Activated CD4-positive, alpha-beta memory T cell treated with anti-CD3 and anti-CD28 coated beads for 36 hours (primary cell): ENCODE measurements around the gene CUL1. TPM values are rescaled to one million over a fixed set of nuclear protein-coding genes. Genes with fewer than 3 reads are reported as not detected.

ENCODE experiments used
- CTCF ChIA-PET: fragments of 350-600 bp; sonication (Branson Sonifier 250); formaldehyde crosslinking; loops from one replicate; lab custom pipeline; 2021; ENCODE audit warnings: antibody characterized with exemption, inconsistent platforms; lab: Charles Lee
- POLR2A ChIA-PET: fragments of 350-600 bp; sonication (Branson Sonifier 250); formaldehyde crosslinking; loops from one replicate; lab custom pipeline; 2021; ENCODE audit warnings: antibody characterized with exemption; lab: Charles Lee
- DNase-seq: peaks from one replicate; pipeline ENCODE4 v3.0.0-alpha.2; 2020
- H3K27ac Mint-ChIP-seq: one replicate; pipeline ENCODE4 v1.8.0; 2021; ENCODE audit warnings: mixed read lengths
- H3K27me3 Mint-ChIP-seq: one replicate; pipeline ENCODE4 v1.8.0; 2021; ENCODE audit warnings: mixed read lengths
- H3K36me3 Mint-ChIP-seq: one replicate; pipeline ENCODE4 v1.8.0; 2021; ENCODE audit warnings: mixed read lengths
- H3K4me1 Mint-ChIP-seq: one replicate; pipeline ENCODE4 v1.8.0; 2021; ENCODE audit warnings: low read depth, mixed read lengths
- H3K4me3 Mint-ChIP-seq: one replicate; pipeline ENCODE4 v1.8.0; 2021; ENCODE audit warnings: mild to moderate bottlenecking, mixed read lengths
- H3K9me3 Mint-ChIP-seq: one replicate; pipeline ENCODE4 v1.8.0; 2021; ENCODE audit warnings: mixed read lengths
- intact Hi-C: fragments of 100-400 bp; cut with micrococcal nuclease; formaldehyde crosslinking; loops from one replicate; pipeline ENCODE4 v1.15.1; 2023
- total RNA-seq, 2 experiments: library from RNA; stranded (reverse); gene quantifications; one replicate each; pipeline ENCODE4 v1.2.3, GENCODE V29; 2021

Gene CUL1
- total RNA-seq, 2 experiments from 2014 or later: 64.7 to 69.6 TPM

- H3K36me3 Mint-ChIP-seq: peaks cover 70% of the 10 kb centered on the region
- ChIA-PET CTCF (interaction anchor here (1.0 to 4.9 kb wide), 2 partner anchors 41 to 149 kb away, joined by 3 to 13 read pairs; no protein-coding TSS in a partner anchor), POLR2A (interaction anchor here (1.3 kb wide), 1 partner anchor 126 kb away, joined by 3 read pairs; no protein-coding TSS in a partner anchor)
- intact Hi-C loops: no loop called here
- H3K4me3 Mint-ChIP-seq: no peak overlapping the region
- no peak overlapping the region for H3K27ac Mint-ChIP-seq
- no peak for DNase-seq
- no peaks in the 10 kb centered on the region for H3K9me3 Mint-ChIP-seq
- H3K27me3 Mint-ChIP-seq: no peaks in the 10 kb centered on the region
- H3K4me1 Mint-ChIP-seq: no peaks in the 10 kb centered on the region
Observed at GRCh38 chr7:148814922-148815559, 116.3 kb downstream of the CUL1 start.

DNA sequence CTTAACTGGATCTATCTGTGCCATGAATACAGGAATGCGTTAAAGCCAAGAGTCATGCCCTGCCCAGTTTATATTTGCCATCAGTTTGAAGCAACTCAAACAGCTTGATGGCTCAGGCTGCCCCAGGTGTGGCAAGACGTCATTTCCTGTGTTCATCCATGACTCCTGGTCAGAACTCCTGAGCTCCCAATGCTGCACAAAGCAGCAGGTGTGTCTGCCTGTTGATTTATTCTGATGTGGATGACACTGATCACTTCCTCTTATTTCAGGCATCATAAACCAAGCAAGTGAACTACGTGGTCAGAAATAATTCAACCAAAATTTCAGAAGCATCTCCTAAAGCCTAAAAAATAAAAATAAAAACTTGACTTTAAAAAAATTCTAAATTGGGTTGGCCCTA lies 116.9 kb downstream of the CUL1 start:
- Mint-ChIP-seq H3K27ac (no peak overlapping the region), H3K4me1 (no peaks in the 10 kb centered on the region), H3K27me3 (no peaks in the 10 kb centered on the region), H3K4me3 (no peak overlapping the region), H3K9me3 (no peaks in the 10 kb centered on the region), H3K36me3 (peaks cover 69% of the 10 kb centered on the region)
- intact Hi-C loops: no loop called here
- DNase-seq: no peak
- POLR2A ChIA-PET: no interaction called here
- CTCF ChIA-PET: interaction anchor here (1.0 to 4.9 kb wide), 3 partner anchors 20 to 148 kb away, joined by 3 to 13 read pairs (median 5); no protein-coding TSS in a partner anchor

GRCh38 chr7:148819697-148820360 lies 121.1 kb downstream of the CUL1 start:
- Mint-ChIP-seq H3K27me3 (no peaks in the 10 kb centered on the region), H3K4me1 (no peaks in the 10 kb centered on the region), H3K36me3 (peaks cover 61% of the 10 kb centered on the region), H3K27ac (no peak overlapping the region), H3K4me3 (no peak overlapping the region), H3K9me3 (no peaks in the 10 kb centered on the region)
- CTCF ChIA-PET: interaction anchor here (0.7 to 4.9 kb wide), 3 partner anchors 64 to 186 kb away, joined by 3 to 13 read pairs (median 3); partner anchors contain the start of gene EZH2
- no peak for DNase-seq
- POLR2A ChIA-PET: no interaction called here
- intact Hi-C loops: no loop called here

DNA sequence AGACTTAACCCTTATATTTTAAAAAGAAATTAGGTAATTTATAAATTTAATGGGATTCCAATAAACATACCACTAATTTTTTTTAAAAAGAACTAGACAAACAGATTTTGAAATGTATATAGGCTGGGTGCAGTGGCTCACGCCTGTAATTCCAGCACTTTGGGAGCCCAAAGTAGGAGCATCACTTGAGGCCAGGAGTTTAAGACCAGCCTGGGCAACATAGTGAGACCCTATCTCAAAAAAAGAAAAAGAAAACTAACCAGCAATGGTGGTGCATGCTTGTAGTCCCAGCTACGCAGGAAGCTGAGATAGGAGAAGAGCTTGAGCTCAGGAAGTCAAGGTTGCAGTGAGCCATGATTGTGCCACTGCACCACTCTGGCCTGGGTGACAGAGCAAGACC lies 122.7 kb downstream of the CUL1 start:
- no peaks in the 10 kb centered on the region for H3K9me3 Mint-ChIP-seq
- no peak for DNase-seq
- H3K4me1 Mint-ChIP-seq: no peaks in the 10 kb centered on the region
- H3K27ac Mint-ChIP-seq: no peak overlapping the region
- CTCF ChIA-PET: interaction anchor here (1.1 kb wide), 2 partner anchors 35 to 246 kb away, joined by 3 read pairs; no protein-coding TSS in a partner anchor
- peaks cover 65% of the 10 kb centered on the region for H3K36me3 Mint-ChIP-seq
- no peaks in the 10 kb centered on the region for H3K27me3 Mint-ChIP-seq
- intact Hi-C loops: no loop called here
- POLR2A ChIA-PET: no interaction called here
- no peak overlapping the region for H3K4me3 Mint-ChIP-seq

DNA sequence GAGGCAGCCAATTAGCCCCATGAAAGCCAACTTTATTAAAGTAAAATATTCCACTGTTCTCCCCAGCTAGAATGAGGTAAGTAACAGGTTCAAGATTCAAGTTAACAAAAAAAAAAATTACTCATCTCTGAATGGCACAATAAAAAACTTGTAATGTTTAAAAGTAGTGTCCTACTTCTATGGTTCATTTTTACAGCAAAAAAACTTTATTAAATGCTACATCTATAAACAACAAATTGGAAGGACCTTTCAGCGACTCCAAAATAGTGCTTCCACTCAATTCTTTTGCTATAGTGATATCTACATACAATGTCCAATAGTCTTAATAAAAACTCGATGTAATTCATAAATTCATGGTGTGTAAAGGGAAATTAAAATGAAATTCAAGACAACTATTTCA lies 126.2 kb downstream of the CUL1 start:
- no peak overlapping the region for H3K27ac Mint-ChIP-seq
- intact Hi-C loops: no loop called here
- no peak overlapping the region for H3K4me3 Mint-ChIP-seq
- H3K4me1 Mint-ChIP-seq: no peaks in the 10 kb centered on the region
- no peak for DNase-seq
- H3K9me3 Mint-ChIP-seq: no peaks in the 10 kb centered on the region
- ChIA-PET POLR2A (no interaction called here), CTCF (no interaction called here)
- peaks cover 62% of the 10 kb centered on the region for H3K36me3 Mint-ChIP-seq
- H3K27me3 Mint-ChIP-seq: no peaks in the 10 kb centered on the region

DNA sequence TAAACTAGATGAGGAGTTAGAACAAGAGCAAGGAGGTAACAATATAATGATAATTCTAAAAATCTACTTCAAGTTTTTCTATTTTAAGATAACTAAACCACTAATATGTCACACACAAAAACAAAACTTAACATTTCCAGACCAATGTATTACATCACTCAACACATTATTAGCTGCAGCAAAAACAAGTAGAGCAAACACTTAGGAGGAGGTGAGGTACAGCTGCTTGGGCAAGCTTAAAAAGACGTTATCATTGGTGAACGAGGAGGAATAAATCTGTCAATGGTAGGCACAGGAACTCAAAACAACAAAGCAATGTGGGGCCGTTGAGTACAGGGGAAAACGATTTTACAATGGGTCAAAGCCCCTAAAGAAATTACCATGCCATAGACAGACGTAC lies 126.6 kb downstream of the CUL1 start:
- no peak for DNase-seq
- H3K4me1 Mint-ChIP-seq: no peaks in the 10 kb centered on the region
- POLR2A ChIA-PET: no interaction called here
- CTCF ChIA-PET: no interaction called here
- intact Hi-C loops: no loop called here
- peaks cover 61% of the 10 kb centered on the region for H3K36me3 Mint-ChIP-seq
- H3K4me3 Mint-ChIP-seq: no peak overlapping the region
- H3K9me3 Mint-ChIP-seq: no peaks in the 10 kb centered on the region
- no peak overlapping the region for H3K27ac Mint-ChIP-seq
- no peaks in the 10 kb centered on the region for H3K27me3 Mint-ChIP-seq

DNA sequence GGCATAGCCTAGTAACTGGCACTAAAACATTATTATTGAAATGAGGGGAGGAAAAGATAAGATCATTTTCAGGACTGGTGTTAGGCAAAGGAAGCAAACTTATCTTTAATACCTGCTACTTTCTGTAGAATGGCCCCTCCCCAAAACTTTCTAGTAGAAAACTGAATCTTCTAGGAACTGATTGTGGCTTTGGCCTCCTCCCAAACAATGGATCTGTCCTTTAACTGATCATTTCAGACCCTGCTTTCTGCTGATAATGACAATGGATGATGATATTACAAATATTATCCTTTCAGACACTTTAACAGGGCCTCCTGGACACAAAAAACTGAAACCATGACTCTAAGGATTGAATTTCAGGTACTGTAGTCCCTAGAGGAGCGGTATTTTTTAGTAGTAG lies 130.3 kb downstream of the CUL1 start:
- CTCF ChIA-PET: no interaction called here
- no peaks in the 10 kb centered on the region for H3K9me3 Mint-ChIP-seq
- no peak overlapping the region for H3K27ac Mint-ChIP-seq
- no peak overlapping the region for H3K4me3 Mint-ChIP-seq
- H3K27me3 Mint-ChIP-seq: no peaks in the 10 kb centered on the region
- POLR2A ChIA-PET: no interaction called here
- intact Hi-C loops: no loop called here
- DNase-seq: no peak
- peaks cover 63% of the 10 kb centered on the region for H3K36me3 Mint-ChIP-seq
- H3K4me1 Mint-ChIP-seq: no peaks in the 10 kb centered on the region

DNA sequence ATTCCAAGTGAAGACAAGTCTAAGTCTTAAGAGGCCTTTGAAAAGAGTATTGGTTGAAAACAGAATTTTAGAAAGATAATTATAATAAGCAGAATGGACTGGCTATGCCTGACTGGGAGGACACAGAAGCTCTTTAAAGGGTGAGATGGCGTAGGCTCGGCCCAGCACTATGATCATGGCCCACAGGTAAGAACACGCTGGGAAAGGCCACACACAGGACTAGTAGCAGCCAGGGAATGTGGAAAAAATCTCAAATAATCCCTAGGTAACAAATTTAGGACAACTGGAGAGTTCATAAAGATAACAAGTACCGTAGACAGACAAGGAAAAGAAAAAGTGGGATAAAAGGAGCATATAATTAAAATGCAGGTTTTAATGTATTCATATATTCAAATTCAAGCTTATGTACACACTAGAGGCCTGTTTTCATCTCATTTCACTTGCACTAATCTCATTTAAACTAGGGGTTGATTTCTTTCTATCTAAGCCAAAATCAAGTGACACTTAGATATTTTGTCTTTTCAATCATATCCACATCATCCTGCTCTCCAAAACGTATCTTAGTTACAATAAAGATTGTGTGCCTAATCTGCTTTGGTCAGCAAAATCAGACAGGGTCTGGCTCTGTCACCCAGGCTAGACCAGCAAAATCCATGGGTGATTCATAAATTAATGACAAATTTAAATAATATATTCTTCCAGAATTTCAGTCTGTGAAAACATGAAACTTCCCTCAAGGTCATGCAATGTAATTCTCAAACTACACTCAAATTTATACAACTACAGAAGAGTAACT lies 132.4 kb downstream of the CUL1 start:
- H3K27me3 Mint-ChIP-seq: no peaks in the 10 kb centered on the region
- DNase-seq: no peak
- H3K9me3 Mint-ChIP-seq: no peaks in the 10 kb centered on the region
- ChIA-PET POLR2A (no interaction called here), CTCF (interaction anchor here (0.6 kb wide), 1 partner anchor 255 kb away, joined by 3 read pairs; no protein-coding TSS in a partner anchor)
- no peak overlapping the region for H3K4me3 Mint-ChIP-seq
- intact Hi-C loops: no loop called here
- H3K36me3 Mint-ChIP-seq: peaks cover 61% of the 10 kb centered on the region
- no peak overlapping the region for H3K27ac Mint-ChIP-seq
- H3K4me1 Mint-ChIP-seq: no peaks in the 10 kb centered on the region

- Mint-ChIP-seq H3K4me3 (no peak overlapping the region), H3K27me3 (no peaks in the 10 kb centered on the region), H3K27ac (no peak overlapping the region), H3K9me3 (no peaks in the 10 kb centered on the region), H3K4me1 (no peaks in the 10 kb centered on the region), H3K36me3 (peaks cover 64% of the 10 kb centered on the region)
- intact Hi-C loops: no loop called here
- CTCF ChIA-PET: interaction anchor here (0.6 to 1.5 kb wide), 2 partner anchors 19 to 256 kb away, joined by 3 read pairs; no protein-coding TSS in a partner anchor
- POLR2A ChIA-PET: interaction anchor here (0.5 kb wide), 1 partner anchor 9 kb away, joined by 3 read pairs; no protein-coding TSS in a partner anchor
- DNase-seq: no peak
Observed at GRCh38 chr7:148831782-148832181, 133.1 kb downstream of the CUL1 start.

DNA sequence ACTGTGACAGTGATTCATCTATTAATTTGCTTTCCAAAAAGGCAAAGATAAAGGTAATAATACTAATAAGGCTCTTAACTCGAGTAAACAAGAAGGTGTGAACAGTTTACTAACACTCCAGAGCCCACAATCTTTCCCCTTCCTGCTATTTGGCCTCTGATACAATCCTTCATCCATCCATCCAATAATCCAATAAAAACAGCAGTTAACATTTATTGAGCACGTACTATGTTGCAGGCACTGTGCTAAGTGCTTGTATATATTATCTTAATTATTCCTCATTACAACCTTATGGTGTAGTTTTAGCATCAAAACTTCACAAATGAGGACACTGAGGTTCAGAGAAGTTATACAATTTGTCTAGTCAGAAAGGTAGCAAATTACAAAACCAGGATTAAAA lies 135.9 kb downstream of the CUL1 start:
- Mint-ChIP-seq H3K4me1 (peaks cover 13% of the 10 kb centered on the region), H3K9me3 (no peaks in the 10 kb centered on the region), H3K27ac (no peak overlapping the region), H3K4me3 (no peak overlapping the region), H3K27me3 (no peaks in the 10 kb centered on the region), H3K36me3 (peaks cover 66% of the 10 kb centered on the region)
- POLR2A ChIA-PET: no interaction called here
- intact Hi-C loops: no loop called here
- no peak for DNase-seq
- CTCF ChIA-PET: no interaction called here

DNA sequence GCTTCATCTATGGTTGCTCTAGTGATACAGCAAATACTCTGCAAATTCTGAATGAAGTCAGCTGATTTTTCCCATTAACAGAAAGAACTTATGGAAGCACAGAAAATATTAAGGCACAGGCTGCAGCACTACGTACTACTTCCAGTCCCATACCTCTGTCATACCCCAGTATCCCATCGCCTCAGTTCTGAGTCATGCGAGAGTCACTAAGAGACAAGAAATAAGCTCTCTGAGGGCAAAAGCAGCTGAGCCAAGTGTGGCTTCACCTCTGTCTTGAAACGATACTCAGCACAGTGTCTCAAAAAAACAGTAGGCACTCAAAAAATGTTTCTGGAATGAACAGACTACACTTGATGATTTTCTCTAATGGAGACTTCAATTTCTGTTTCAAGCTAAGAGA lies 137.2 kb downstream of the CUL1 start:
- Mint-ChIP-seq H3K27me3 (no peaks in the 10 kb centered on the region), H3K9me3 (no peaks in the 10 kb centered on the region), H3K4me3 (no peak overlapping the region), H3K36me3 (peaks cover 65% of the 10 kb centered on the region), H3K27ac (no peak overlapping the region), H3K4me1 (peaks cover 23% of the 10 kb centered on the region)
- intact Hi-C loops: no loop called here
- CTCF ChIA-PET: interaction anchor here (0.9 to 2.2 kb wide), 3 partner anchors 19 to 106 kb away, joined by 3 to 8 read pairs (median 5); no protein-coding TSS in a partner anchor
- POLR2A ChIA-PET: no interaction called here
- DNase-seq: no peak

- H3K9me3 Mint-ChIP-seq: no peaks in the 10 kb centered on the region
- peaks cover 48% of the 10 kb centered on the region for H3K36me3 Mint-ChIP-seq
- POLR2A ChIA-PET: interaction anchor here (0.7 kb wide), 1 partner anchor 76 kb away, joined by 3 read pairs; no protein-coding TSS in a partner anchor
- intact Hi-C loops: no loop called here
- no peak for DNase-seq
- H3K27ac Mint-ChIP-seq: no peak overlapping the region
- H3K27me3 Mint-ChIP-seq: no peaks in the 10 kb centered on the region
- CTCF ChIA-PET: no interaction called here
- peaks cover 26% of the 10 kb centered on the region for H3K4me1 Mint-ChIP-seq
- H3K4me3 Mint-ChIP-seq: no peak overlapping the region
Observed at GRCh38 chr7:148838905-148839304, 140.2 kb downstream of the CUL1 start.
